Bronchial epithelial cell (primary cell): Measurements from ENCODE around the gene CCND1. TPM values are rescaled to one million over a fixed set of nuclear protein-coding genes. Genes with fewer than 3 reads are reported as not detected.

Source experiments
- DNase-seq: peaks from one replicate; pipeline ENCODE4 v3.0.0-alpha.2; 2010; ENCODE audit warnings: low read depth
- FAIRE-seq: peaks from 2 replicates; lab custom pipeline; 2011; peaks lifted over from hg19 to GRCh38; lab: Jason Lieb, UNC
- H3K27me3 ChIP-seq: 2 replicates; pipeline ENCODE4 v1.5.1; 2011; ENCODE audit warnings: low read length; ENCODE audit not compliant: control insufficient read depth, insufficient read depth
- H3K36me3 ChIP-seq: 2 replicates; pipeline ENCODE4 v1.5.1; 2011; ENCODE audit warnings: low read length; ENCODE audit not compliant: control insufficient read depth, insufficient read depth
- H3K4me3 ChIP-seq: 2 replicates; pipeline ENCODE4 v1.5.1; 2011; ENCODE audit warnings: mild to moderate bottlenecking, low read depth, low read length, control low read depth
- CTCF ChIP-seq: IDR thresholded peaks from 2 replicates; pipeline ENCODE4 v1.5.1; 2011; ENCODE audit warnings: mild to moderate bottlenecking, moderate library complexity, low read length, control low read depth, inconsistent platforms; ENCODE audit not compliant: insufficient read depth, severe bottlenecking
- total RNA-seq: library from RNA; depleted of rRNA; stranded (reverse); fragments of >200 nt; gene quantifications from 2 replicates; pipeline ENCODE4 v1.2.1, GENCODE V29; 2014

CCND1 gene
- total RNA-seq, 1 donor from 2014 or later = 198 TPM

DNA sequence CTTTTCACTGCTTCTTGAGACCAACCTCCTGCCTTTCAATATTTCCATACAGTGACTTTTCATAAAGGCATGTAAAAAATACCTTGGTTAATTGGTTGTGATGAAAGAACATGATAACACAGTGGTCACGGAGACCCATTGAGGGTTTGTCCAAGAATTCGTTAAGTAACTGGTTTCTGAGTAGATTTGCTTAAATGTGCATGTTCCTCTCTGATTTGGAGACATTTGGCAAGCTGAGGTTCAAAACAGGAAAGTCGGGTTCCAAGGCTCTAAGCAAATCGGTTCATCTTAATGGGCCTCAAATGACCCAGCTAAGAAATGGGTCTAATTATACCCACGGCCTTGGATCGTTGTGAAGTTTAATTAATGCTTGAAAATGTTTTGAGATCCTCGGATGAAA lies 36.9 kb upstream of the CCND1 start:
- Histone ChIP-seq H3K36me3 (no peaks in the 10 kb centered on the region), H3K27me3 (no peaks in the 10 kb centered on the region), H3K4me3 (no peak overlapping the region)
- FAIRE-seq (no peak), DNase-seq (no peak)
- no peak for TF ChIP-seq CTCF

- FAIRE-seq = no peak
- no peak for TF ChIP-seq CTCF
- no peaks in the 10 kb centered on the region for H3K27me3 ChIP-seq
- no peak for DNase-seq
- no peak overlapping the region for H3K4me3 ChIP-seq
- H3K36me3 ChIP-seq = no peaks in the 10 kb centered on the region
Observed at GRCh38 chr11:69605737-69606526, 35.0 kb upstream of the CCND1 start.

GRCh38 chr11:69609351-69609750 lies 31.6 kb upstream of the CCND1 start:
- FAIRE-seq (no peak), DNase-seq (no peak)
- no peaks in the 10 kb centered on the region for H3K36me3 ChIP-seq
- no peak for TF ChIP-seq CTCF
- no peak overlapping the region for H3K4me3 ChIP-seq
- no peaks in the 10 kb centered on the region for H3K27me3 ChIP-seq

DNA sequence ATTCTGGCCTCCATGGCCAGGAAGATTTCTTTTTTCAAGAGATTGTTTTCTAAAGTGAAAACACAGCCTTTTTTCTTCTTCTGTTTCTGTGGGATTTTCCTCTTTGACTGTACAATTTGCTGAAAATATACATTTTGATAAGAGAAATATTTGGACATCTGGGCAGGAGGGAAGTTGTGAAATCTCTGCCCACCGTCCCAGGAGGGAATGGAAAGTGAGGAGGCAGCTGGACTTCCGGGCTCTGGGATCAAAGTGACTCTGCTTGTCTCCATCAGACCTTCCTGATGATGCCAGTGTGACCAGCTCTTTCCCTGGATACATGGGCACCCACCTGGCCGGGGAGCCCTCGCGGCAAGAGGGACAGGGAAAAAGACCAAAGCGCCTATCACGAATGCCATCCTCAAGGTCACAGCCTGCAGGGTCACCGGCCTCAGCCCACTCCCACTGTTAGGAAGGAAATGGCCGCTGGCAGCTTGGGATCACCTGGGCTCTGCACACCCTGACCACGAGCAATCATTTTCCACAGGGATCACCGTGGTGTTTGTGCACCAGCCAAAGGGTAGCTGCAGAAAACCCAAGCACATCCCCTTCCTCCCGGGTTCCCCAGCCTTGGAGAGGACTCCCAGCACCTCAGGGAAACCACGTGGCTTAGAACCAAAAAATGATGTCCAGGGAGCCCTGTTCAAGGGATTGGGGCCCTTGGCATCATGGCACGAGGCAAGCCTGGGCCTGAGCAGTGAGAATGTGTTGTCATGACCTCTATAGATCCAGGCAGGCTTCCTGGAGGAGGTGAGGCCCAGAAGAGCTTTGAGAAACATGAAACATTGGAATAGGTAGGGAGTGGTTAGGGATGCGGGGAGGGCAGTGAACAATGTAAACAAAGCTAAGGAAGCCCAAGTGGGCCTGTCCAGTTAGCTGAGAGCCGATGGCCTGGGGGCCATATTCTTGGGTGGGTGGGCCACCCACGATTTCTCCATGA lies 29.1 kb upstream of the CCND1 start:
- H3K36me3 ChIP-seq = no peaks in the 10 kb centered on the region
- TF ChIP-seq CTCF = no peak
- H3K27me3 ChIP-seq = peaks cover 2% of the 10 kb centered on the region
- no peak overlapping the region for H3K4me3 ChIP-seq
- DNase-seq (no peak), FAIRE-seq (no peak)

DNA sequence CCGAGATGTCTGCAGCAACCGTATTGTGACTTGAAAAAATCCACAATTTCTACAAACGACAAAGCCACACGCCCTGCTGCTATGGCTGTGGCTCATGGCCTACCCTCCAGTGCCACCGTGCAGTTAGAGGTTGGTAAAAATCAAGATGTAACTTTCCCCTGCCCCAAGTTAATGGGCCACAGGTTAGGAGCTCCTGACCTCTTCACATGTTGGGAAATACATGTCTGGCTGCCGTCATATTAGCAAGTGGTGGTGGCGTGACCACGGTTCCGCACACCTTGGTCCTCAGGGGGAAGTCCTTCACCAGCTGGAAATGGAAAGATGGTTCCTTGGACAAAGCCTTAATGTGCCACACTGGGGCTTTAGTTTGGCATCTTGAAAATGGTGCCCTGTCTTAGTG lies 27.4 kb upstream of the CCND1 start:
- Histone ChIP-seq H3K4me3 (no peak overlapping the region), H3K36me3 (no peaks in the 10 kb centered on the region), H3K27me3 (peaks cover 5% of the 10 kb centered on the region)
- no peak for TF ChIP-seq CTCF
- no peak for DNase-seq
- peak; percentile 72 for FAIRE-seq
